ENCODE data around the gene ACAP3. TPM values are rescaled to one million over a fixed set of nuclear protein-coding genes. Genes with fewer than 3 reads are reported as not detected.
A peak's percentile ranks its signal among the peaks of the same experiment; 100 is the strongest.

ACAP3 gene
- total RNA-seq, 1 donor from 2014 or later, result 93.9 TPM

- H3K27ac Mint-ChIP-seq, result no peak overlapping the region
- peak; percentile 10 for TF ChIP-seq CTCF (conservative IDR thresholded peaks at IDR 0.05)
- peaks cover 4% of the 10 kb centered on the region for H3K4me1 Mint-ChIP-seq (ENCODE audit: unreplicated experiment)
- no peak overlapping the region for H3K4me3 Mint-ChIP-seq
- H3K27me3 Mint-ChIP-seq, result no peaks in the 10 kb centered on the region
- DNase-seq (ENCODE audit: extremely low spot score, unreplicated experiment), result no peak
- H3K9me3 Mint-ChIP-seq, result no peaks in the 10 kb centered on the region
- no peaks in the 10 kb centered on the region for H3K36me3 Mint-ChIP-seq
Measured at GRCh38 chr1:1300352-1300739, 7.4 kb downstream of the ACAP3 start.

GRCh38 chr1:1299686-1300351 lies 7.9 kb downstream of the ACAP3 start:
- DNase-seq (ENCODE audit: extremely low spot score, unreplicated experiment), result no peak

GRCh38 chr1:1298861-1299685 lies 8.7 kb downstream of the ACAP3 start:
- DNase-seq (ENCODE audit: extremely low spot score, unreplicated experiment), result no peak
- TF ChIP-seq CTCF (conservative IDR thresholded peaks at IDR 0.05), result no peak
- Mint-ChIP-seq H3K36me3 (no peaks in the 10 kb centered on the region), H3K4me3 (no peak overlapping the region), H3K27me3 (no peaks in the 10 kb centered on the region), H3K9me3 (no peaks in the 10 kb centered on the region), H3K27ac (no peak overlapping the region), H3K4me1 (ENCODE audit: unreplicated experiment) (no peaks in the 10 kb centered on the region)

More at GRCh38 chr1:1299686-1300351, 7.9 kb downstream of the ACAP3 start:
- peak; percentile 57 for TF ChIP-seq CTCF (conservative IDR thresholded peaks at IDR 0.05)
- Mint-ChIP-seq H3K4me3 (no peak overlapping the region), H3K36me3 (no peaks in the 10 kb centered on the region), H3K27ac (no peak overlapping the region), H3K27me3 (no peaks in the 10 kb centered on the region), H3K9me3 (no peaks in the 10 kb centered on the region), H3K4me1 (ENCODE audit: unreplicated experiment) (peaks cover 4% of the 10 kb centered on the region)

- Mint-ChIP-seq H3K27me3 (no peaks in the 10 kb centered on the region), H3K9me3 (no peaks in the 10 kb centered on the region)
Measured at GRCh38 chr1:1297802-1298424, 9.8 kb downstream of the ACAP3 start.

More at GRCh38 chr1:1297802-1298424, 9.8 kb downstream of the ACAP3 start:
- no peak for DNase-seq (ENCODE audit: extremely low spot score, unreplicated experiment)
- Mint-ChIP-seq H3K4me3 (no peak overlapping the region), H3K27ac (no peak overlapping the region), H3K4me1 (ENCODE audit: unreplicated experiment) (no peaks in the 10 kb centered on the region), H3K36me3 (no peaks in the 10 kb centered on the region)
- TF ChIP-seq CTCF (conservative IDR thresholded peaks at IDR 0.05), result no peak
